Mesenchymal stem cell (in vitro differentiated cells and primary cell): Measurements from ENCODE around the gene ZDHHC12.

Experiments used
- DNase-seq: peaks from one replicate; pipeline ENCODE4 v3.0.0-alpha.2; 2013
- H2AFZ ChIP-seq: one replicate; pipeline ENCODE4 v1.6.1; 2013; ENCODE audit warnings: low read depth, mild to moderate bottlenecking, control low read depth, inconsistent platforms, low read length, moderate library complexity
- H2AK5ac ChIP-seq: 2 replicates; pipeline ENCODE4 v1.6.1; 2013; ENCODE audit warnings: low read length, moderate library complexity, mild to moderate bottlenecking, inconsistent platforms; ENCODE audit not compliant: severe bottlenecking
- H2BK120ac ChIP-seq: one replicate; pipeline ENCODE4 v1.6.1; 2013; ENCODE audit warnings: low read depth, mild to moderate bottlenecking, inconsistent platforms, low read length, moderate library complexity
- H2BK12ac ChIP-seq, 2 experiments: one replicate each; pipeline ENCODE4 v1.6.1; 2013; ENCODE audit warnings: inconsistent platforms in 2 of 2, low read length in 2 of 2, mild to moderate bottlenecking in 2 of 2, moderate library complexity in 2 of 2, control low read depth in 1 of 2
- H2BK15ac ChIP-seq: one replicate; pipeline ENCODE4 v1.6.1; 2013; ENCODE audit warnings: mild to moderate bottlenecking, low read depth, inconsistent platforms; ENCODE audit not compliant: poor library complexity, severe bottlenecking
- H2BK5ac ChIP-seq: 2 replicates; pipeline ENCODE4 v1.6.1; 2013; ENCODE audit warnings: low read depth, mild to moderate bottlenecking, low read length, control low read depth, inconsistent platforms; ENCODE audit not compliant: poor library complexity, severe bottlenecking
- H3K14ac ChIP-seq, 2 experiments: one replicate each; pipeline ENCODE4 v1.6.1; 2013; ENCODE audit warnings: inconsistent platforms in 2 of 2, low read length in 2 of 2, control low read depth in 1 of 2, mild to moderate bottlenecking in 1 of 2, moderate library complexity in 1 of 2
- H3K18ac ChIP-seq, 2 experiments: one replicate each; pipeline ENCODE4 v1.6.1; 2013; ENCODE audit warnings: inconsistent platforms in 2 of 2, low read length in 2 of 2, control low read depth in 1 of 2, low read depth in 1 of 2, mild to moderate bottlenecking in 1 of 2
- H3K23ac ChIP-seq, 2 experiments: one replicate each; pipeline ENCODE4 v1.6.1; 2013; ENCODE audit warnings: inconsistent platforms in 2 of 2, low read length in 2 of 2, mild to moderate bottlenecking in 2 of 2, moderate library complexity in 2 of 2, control low read depth in 1 of 2
- H3K27ac ChIP-seq: 2 replicates; pipeline ENCODE4 v1.5.1; 2013; ENCODE audit warnings: mild to moderate bottlenecking, moderate library complexity, low read length, control low read depth, inconsistent platforms; ENCODE audit not compliant: poor library complexity, severe bottlenecking
- H3K27me3 ChIP-seq, 2 experiments: 2 replicates each; pipeline versions ENCODE4 v1.6.1 to v1.7.0; 2013; ENCODE audit warnings: low read length in 2 of 2, mild to moderate bottlenecking in 2 of 2, moderate library complexity in 2 of 2, control low read depth in 1 of 2, inconsistent platforms in 1 of 2; ENCODE audit not compliant: control insufficient read depth in 1 of 2, insufficient read depth in 1 of 2
- H3K36me3 ChIP-seq, 2 experiments: 2 replicates each; pipeline versions ENCODE4 v1.6.1 to v1.7.0; 2013; ENCODE audit warnings: low read length in 2 of 2, control low read depth in 1 of 2, inconsistent platforms in 1 of 2, low read depth in 1 of 2, mild to moderate bottlenecking in 1 of 2; ENCODE audit not compliant: insufficient read depth in 2 of 2, control insufficient read depth in 1 of 2
- H3K4ac ChIP-seq, 2 experiments: one replicate each; pipeline ENCODE4 v1.6.1; 2013; ENCODE audit warnings: inconsistent platforms in 2 of 2, low read length in 2 of 2, mild to moderate bottlenecking in 2 of 2, moderate library complexity in 2 of 2, control low read depth in 1 of 2, low read depth in 1 of 2
- H3K4me1 ChIP-seq: 2 replicates; pipeline ENCODE4 v1.6.1; 2013; ENCODE audit warnings: low read depth, low read length, control low read depth; ENCODE audit not compliant: control insufficient read depth, insufficient read depth
- H3K4me2 ChIP-seq: 2 replicates; pipeline ENCODE4 v1.6.1; 2013; ENCODE audit warnings: low read length, mild to moderate bottlenecking, inconsistent platforms; ENCODE audit not compliant: poor library complexity, severe bottlenecking
- H3K4me3 ChIP-seq, 2 experiments: 2 replicates each; pipeline versions ENCODE4 v1.5.1 to v1.7.0; 2013; ENCODE audit warnings: low read length in 2 of 2, mild to moderate bottlenecking in 2 of 2, control low read depth in 1 of 2, low read depth in 1 of 2; ENCODE audit not compliant: insufficient read depth in 1 of 2
- H3K79me1 ChIP-seq: replicated peaks from 2 replicates; pipeline ENCODE4 v1.6.1; 2013; ENCODE audit warnings: mild to moderate bottlenecking, control low read depth, low read length, inconsistent platforms; ENCODE audit not compliant: poor library complexity, severe bottlenecking
- H3K9ac ChIP-seq: 2 replicates; pipeline ENCODE4 v1.7.0; 2013; ENCODE audit warnings: mild to moderate bottlenecking, low read length, moderate library complexity
- H3K9me3 ChIP-seq: 2 replicates; pipeline ENCODE4 v1.7.0; 2013; ENCODE audit warnings: mild to moderate bottlenecking, low read length; ENCODE audit not compliant: control insufficient read depth
- H4K8ac ChIP-seq: one replicate; pipeline ENCODE4 v1.6.1; 2013; ENCODE audit warnings: inconsistent platforms, mild to moderate bottlenecking, low read length, moderate library complexity
- H4K91ac ChIP-seq: one replicate; pipeline ENCODE4 v1.6.1; 2013; ENCODE audit warnings: mild to moderate bottlenecking, low read length, inconsistent platforms
- WGBS: methylation state at CpG from one replicate; pipeline ENCODE4 v1.1.7; 2013; ENCODE audit warnings: mixed read lengths; 5-methylcytosine and 5-hydroxymethylcytosine counted together

Gene ZDHHC12

GRCh38 chr9:128713941-128714573 is 9.9 kb downstream of the ZDHHC12 start:
- no peak overlapping the region for H2AK5ac ChIP-seq
- H3K18ac ChIP-seq, result no peak overlapping the region
- H2AFZ ChIP-seq, result no peak overlapping the region
- H3K79me1 ChIP-seq, result no peaks in the 10 kb centered on the region
- no peak overlapping the region for H3K23ac ChIP-seq
- no peak overlapping the region for H3K9ac ChIP-seq
- no peak overlapping the region for H4K8ac ChIP-seq
- H3K4me3 ChIP-seq, result no peak overlapping the region
- H3K14ac ChIP-seq, result no peak overlapping the region
- H2BK120ac ChIP-seq, result no peak overlapping the region
- peaks cover 0 to 23% of the 10 kb centered on the region in 2 experiments for H3K36me3 ChIP-seq
- no peaks in the 10 kb centered on the region for H3K9me3 ChIP-seq
- no peak overlapping the region for H2BK12ac ChIP-seq
- no peak overlapping the region for H3K4ac ChIP-seq
- no peak overlapping the region for H2BK15ac ChIP-seq
- H3K27me3 ChIP-seq, result no peaks in the 10 kb centered on the region
- no peak overlapping the region for H2BK5ac ChIP-seq
- no peak overlapping the region for H3K27ac ChIP-seq
- no peak for DNase-seq
- no peak overlapping the region for H3K4me2 ChIP-seq
- no peak overlapping the region for H4K91ac ChIP-seq
- 95% methylated on average over 18 of the region's 19 CpGs for WGBS
- H3K4me1 ChIP-seq, result no peaks in the 10 kb centered on the region

GRCh38 chr9:128713411-128713780 is 10.5 kb downstream of the ZDHHC12 start:
- no peak overlapping the region for H2AK5ac ChIP-seq
- peaks cover 0 to 23% of the 10 kb centered on the region in 2 experiments for H3K36me3 ChIP-seq
- no peak overlapping the region for H3K4me3 ChIP-seq
- no peak overlapping the region for H4K91ac ChIP-seq
- no peak overlapping the region for H2BK120ac ChIP-seq
- H3K9ac ChIP-seq, result no peak overlapping the region
- H3K4me1 ChIP-seq, result no peaks in the 10 kb centered on the region
- H3K4me2 ChIP-seq, result no peak overlapping the region
- H3K9me3 ChIP-seq, result no peaks in the 10 kb centered on the region
- H3K79me1 ChIP-seq, result no peaks in the 10 kb centered on the region
- H2AFZ ChIP-seq, result no peak overlapping the region
- H3K27ac ChIP-seq, result no peak overlapping the region
- no peaks in the 10 kb centered on the region for H3K27me3 ChIP-seq
- no peak overlapping the region for H2BK5ac ChIP-seq
- H2BK12ac ChIP-seq, result no peak overlapping the region
- H3K18ac ChIP-seq, result no peak overlapping the region
- H3K14ac ChIP-seq, result no peak overlapping the region
- WGBS, result over 99% methylated on average over 13 of the region's 13 CpGs
- no peak overlapping the region for H3K4ac ChIP-seq
- no peak overlapping the region for H4K8ac ChIP-seq
- H2BK15ac ChIP-seq, result no peak overlapping the region
- H3K23ac ChIP-seq, result no peak overlapping the region
- DNase-seq, result no peak

GRCh38 chr9:128712451-128713410 is 11.2 kb downstream of the ZDHHC12 start:
- no peaks in the 10 kb centered on the region for H3K9me3 ChIP-seq
- peaks cover 0 to 23% of the 10 kb centered on the region in 2 experiments for H3K36me3 ChIP-seq
- H3K4me2 ChIP-seq, result no peak overlapping the region
- H3K4ac ChIP-seq, result no peak overlapping the region
- H3K18ac ChIP-seq, result no peak overlapping the region
- H3K27me3 ChIP-seq, result no peaks in the 10 kb centered on the region
- no peak overlapping the region for H2AFZ ChIP-seq
- no peak overlapping the region for H3K27ac ChIP-seq
- H3K79me1 ChIP-seq, result no peaks in the 10 kb centered on the region
- H2BK12ac ChIP-seq, result no peak overlapping the region
- no peak overlapping the region for H3K4me3 ChIP-seq
- no peak overlapping the region for H4K91ac ChIP-seq
- WGBS, result 96% methylated on average over 26 of the region's 26 CpGs
- H2AK5ac ChIP-seq, result no peak overlapping the region
- H3K9ac ChIP-seq, result no peak overlapping the region
- H2BK120ac ChIP-seq, result no peak overlapping the region
- H3K4me1 ChIP-seq, result no peaks in the 10 kb centered on the region
- H3K14ac ChIP-seq, result no peak overlapping the region
- DNase-seq, result no peak
- H3K23ac ChIP-seq, result no peak overlapping the region
- no peak overlapping the region for H2BK15ac ChIP-seq
- H2BK5ac ChIP-seq, result no peak overlapping the region
- H4K8ac ChIP-seq, result no peak overlapping the region

GRCh38 chr9:128707446-128707845 is 16.5 kb downstream of the ZDHHC12 start:
- H3K79me1 ChIP-seq, result peaks cover 6% of the 10 kb centered on the region
- no peak overlapping the region for H2BK120ac ChIP-seq
- no peak overlapping the region for H3K4ac ChIP-seq
- no peak for DNase-seq
- H3K4me2 ChIP-seq, result no peak overlapping the region
- H4K8ac ChIP-seq, result no peak overlapping the region
- no peak overlapping the region for H3K27ac ChIP-seq
- H2BK15ac ChIP-seq, result no peak overlapping the region
- no peak overlapping the region for H3K14ac ChIP-seq
- H3K27me3 ChIP-seq, result no peaks in the 10 kb centered on the region
- no peaks in the 10 kb centered on the region for H3K9me3 ChIP-seq
- H4K91ac ChIP-seq, result no peak overlapping the region
- no peak overlapping the region for H2AFZ ChIP-seq
- no peak overlapping the region for H3K9ac ChIP-seq
- no peak overlapping the region for H3K18ac ChIP-seq
- no peak overlapping the region for H2BK5ac ChIP-seq
- no peak overlapping the region for H2BK12ac ChIP-seq
- H3K23ac ChIP-seq, result no peak overlapping the region
- peaks cover 10% of the 10 kb centered on the region for H3K4me1 ChIP-seq
- 95% methylated on average over 8 of the region's 8 CpGs for WGBS
- no peak overlapping the region for H2AK5ac ChIP-seq
- H3K4me3 ChIP-seq, result no peak overlapping the region
- peaks cover 0 to 11% of the 10 kb centered on the region in 2 experiments for H3K36me3 ChIP-seq
